Activated CD4-positive, alpha-beta T cell treated with anti-CD3 and anti-CD28 coated beads, Interleukin-2, amount 50 U/mL, for 24 hours (primary cell): ENCODE measurements around the gene GALNT17.

Experiments used
- DNase-seq, 2 donors: peaks; one replicate each; pipeline ENCODE4 v3.0.0-alpha.2; 2020; ENCODE audit warnings: low read depth in 1 of 2, low spot score in 1 of 2

GALNT17 gene

GRCh38 chr7:71332207-71332606, 200.3 kb downstream of the GALNT17 start:
- no peak for DNase-seq

GRCh38 chr7:71334541-71334940, 202.6 kb downstream of the GALNT17 start:
- DNase-seq = no peak

GRCh38 chr7:71338866-71339265, 206.9 kb downstream of the GALNT17 start:
- DNase-seq = no peak

- no peak for DNase-seq
Measured at GRCh38 chr7:71339924-71340323, 208.0 kb downstream of the GALNT17 start.

- no peak for DNase-seq
Measured at GRCh38 chr7:71342202-71342601, 210.3 kb downstream of the GALNT17 start.

- no peak for DNase-seq
Measured at GRCh38 chr7:71343039-71343438, 211.1 kb downstream of the GALNT17 start.

GRCh38 chr7:71343892-71344291, 211.9 kb downstream of the GALNT17 start:
- DNase-seq = no peak

GRCh38 chr7:71345117-71345884, 213.4 kb downstream of the GALNT17 start:
- no peak for DNase-seq

GRCh38 chr7:71348821-71349681, 217.1 kb downstream of the GALNT17 start:
- no peak for DNase-seq

- no peak for DNase-seq
Measured at GRCh38 chr7:71349682-71350481, 217.9 kb downstream of the GALNT17 start.

GRCh38 chr7:71350680-71351079, 218.7 kb downstream of the GALNT17 start:
- DNase-seq = no peak

- DNase-seq = no peak
Measured at GRCh38 chr7:71354716-71355115, 222.8 kb downstream of the GALNT17 start.

- no peak for DNase-seq
Measured at GRCh38 chr7:71361451-71362032, 229.6 kb downstream of the GALNT17 start.

GRCh38 chr7:71362240-71362639, 230.3 kb downstream of the GALNT17 start:
- DNase-seq = no peak

GRCh38 chr7:71363223-71363622, 231.3 kb downstream of the GALNT17 start:
- no peak for DNase-seq

- DNase-seq = no peak
Measured at GRCh38 chr7:71363627-71364026, 231.7 kb downstream of the GALNT17 start.

GRCh38 chr7:71364551-71364950, 232.6 kb downstream of the GALNT17 start:
- no peak for DNase-seq

GRCh38 chr7:71372991-71373390, 241.0 kb downstream of the GALNT17 start:
- DNase-seq = no peak

- DNase-seq = no peak
Measured at GRCh38 chr7:71377062-71377461, 245.1 kb downstream of the GALNT17 start.

GRCh38 chr7:71377469-71377868, 245.5 kb downstream of the GALNT17 start:
- no peak for DNase-seq

- DNase-seq = no peak
Measured at GRCh38 chr7:71384094-71384493, 252.2 kb downstream of the GALNT17 start.
